ENCODE results near the gene ATP8B3. TPM values are rescaled to one million over a fixed set of nuclear protein-coding genes. Genes with fewer than 3 reads are reported as not detected.

Gene ATP8B3
- total and polyA plus RNA-seq, 9 of the 15 experiments (the other 6 are each of a cell fraction or from before 2014, with no cell fraction given) = 1.2 to 12.3 (median 3.8) TPM

DNA sequence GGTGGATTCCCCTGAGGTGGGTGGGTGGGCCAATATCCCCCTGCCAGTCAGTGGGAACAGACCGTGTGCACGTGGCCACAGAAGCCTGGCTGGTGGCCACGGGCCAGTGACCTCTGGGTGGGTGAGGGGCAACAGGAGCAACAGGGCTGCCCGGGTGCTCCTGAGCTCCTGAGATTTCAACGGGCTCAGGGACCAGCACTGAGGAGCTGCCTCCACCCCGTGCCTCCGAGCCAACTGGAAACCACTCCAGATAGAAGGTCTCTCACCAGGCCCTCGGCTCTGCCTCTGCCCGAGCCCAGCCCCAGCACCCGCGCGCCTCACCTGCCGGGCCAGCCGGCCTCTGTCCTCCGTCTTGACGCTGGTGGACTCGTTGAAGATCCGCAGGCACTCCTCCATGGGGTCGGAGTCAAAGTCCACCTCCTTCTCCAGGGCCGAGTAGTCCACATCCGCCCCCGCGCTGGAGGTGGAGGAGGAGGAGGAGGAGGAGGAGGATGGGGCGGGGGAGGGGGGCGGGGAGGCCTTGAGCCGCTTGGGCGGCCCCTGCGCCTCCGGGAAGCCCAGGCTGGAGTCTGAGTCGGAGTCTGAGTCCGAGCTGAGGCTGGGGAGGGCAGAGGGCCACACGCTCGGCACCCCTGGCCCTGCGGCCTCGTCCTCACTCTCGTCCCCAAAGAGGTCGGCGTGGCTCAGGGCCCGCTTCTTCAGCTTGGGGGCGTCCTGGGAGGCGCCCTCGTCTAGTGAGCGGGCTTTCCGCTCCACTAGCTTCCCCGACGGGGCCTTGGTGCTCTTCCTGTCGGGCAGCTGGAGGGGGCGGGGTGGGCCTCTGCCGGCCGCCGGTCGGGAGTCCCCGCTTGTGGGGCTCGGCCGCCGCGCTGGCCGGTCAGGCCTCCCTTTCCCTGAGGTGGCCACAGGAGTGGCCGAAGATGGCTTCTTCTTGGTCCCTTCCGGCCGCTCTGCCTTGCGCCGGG is 14.8 kb upstream of the ATP8B3 start (continued):
- TF ChIP-seq CREB1 (IDR thresholded peaks at IDR 0.05) (0 out of 2 replicates have a peak, but pooled peaks have one; percentile 11), CREB1 (CRISPR knock-in tag; IDR thresholded peaks at IDR 0.05) (no peak), ESRRA (IDR thresholded peaks at IDR 0.05; ENCODE audit: borderline replicate concordance, low read depth) (0 out of 2 replicates have a peak, but pooled peaks have one; percentile 13), MAZ (CRISPR knock-in tag; conservative IDR thresholded peaks at IDR 0.05 in 1 of 2, IDR thresholded peaks at IDR 0.05 in 1 of 2) (peak; percentile 24 to 30; a peak in 3 of 4 replicates), ETV5 (CRISPR knock-in tag; IDR thresholded peaks at IDR 0.05; ENCODE audit: low read depth) (0 out of 2 replicates have a peak, but pooled peaks have one; percentile 37), MTA1 (IDR thresholded peaks at IDR 0.05; ENCODE audit: borderline replicate concordance) (0 out of 2 replicates have a peak, but pooled peaks have one; percentile 2), ZNF217 (CRISPR knock-in tag; IDR thresholded peaks at IDR 0.05) (no peak), DLX4 (CRISPR knock-in tag; IDR thresholded peaks at IDR 0.05) (no peak), RBBP5 (IDR thresholded peaks at IDR 0.05; ENCODE audit: borderline replicate concordance, insufficient read depth, low read length, poor library complexity, severe bottlenecking) (peak; percentile 42), ZNF444 (CRISPR knock-in tag; IDR thresholded peaks at IDR 0.05) (no peak), PCBP1 (IDR thresholded peaks at IDR 0.05; ENCODE audit: low read depth, low read length, poor library complexity, severe bottlenecking) (peak; percentile 98), L3MBTL2 (IDR thresholded peaks at IDR 0.05) (peak; percentile 70), SMAD1 (IDR thresholded peaks at IDR 0.05; ENCODE audit: low read depth, low read length, partially characterized antibody) (no peak), HNRNPK (IDR thresholded peaks at IDR 0.05; ENCODE audit: low read depth, low read length, poor library complexity, severe bottlenecking) (peak; percentile 83), FOS (IDR thresholded peaks at IDR 0.05; ENCODE audit: extremely low read depth, insufficient read length) (no peak)
- TF ChIP-seq, protein P1, sequence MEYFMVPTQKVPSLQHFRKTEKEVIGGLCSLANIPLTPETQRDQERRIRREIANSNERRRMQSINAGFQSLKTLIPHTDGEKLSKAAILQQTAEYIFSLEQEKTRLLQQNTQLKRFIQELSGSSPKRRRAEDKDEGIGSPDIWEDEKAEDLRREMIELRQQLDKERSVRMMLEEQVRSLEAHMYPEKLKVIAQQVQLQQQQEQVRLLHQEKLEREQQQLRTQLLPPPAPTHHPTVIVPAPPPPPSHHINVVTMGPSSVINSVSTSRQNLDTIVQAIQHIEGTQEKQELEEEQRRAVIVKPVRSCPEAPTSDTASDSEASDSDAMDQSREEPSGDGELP (CRISPR knock-in tag; IDR thresholded peaks at IDR 0.05; ENCODE audit: borderline replicate concordance) = peak; percentile 65; the same call in 1 of the 2 replicates
- TF ChIP-seq, protein P2, sequence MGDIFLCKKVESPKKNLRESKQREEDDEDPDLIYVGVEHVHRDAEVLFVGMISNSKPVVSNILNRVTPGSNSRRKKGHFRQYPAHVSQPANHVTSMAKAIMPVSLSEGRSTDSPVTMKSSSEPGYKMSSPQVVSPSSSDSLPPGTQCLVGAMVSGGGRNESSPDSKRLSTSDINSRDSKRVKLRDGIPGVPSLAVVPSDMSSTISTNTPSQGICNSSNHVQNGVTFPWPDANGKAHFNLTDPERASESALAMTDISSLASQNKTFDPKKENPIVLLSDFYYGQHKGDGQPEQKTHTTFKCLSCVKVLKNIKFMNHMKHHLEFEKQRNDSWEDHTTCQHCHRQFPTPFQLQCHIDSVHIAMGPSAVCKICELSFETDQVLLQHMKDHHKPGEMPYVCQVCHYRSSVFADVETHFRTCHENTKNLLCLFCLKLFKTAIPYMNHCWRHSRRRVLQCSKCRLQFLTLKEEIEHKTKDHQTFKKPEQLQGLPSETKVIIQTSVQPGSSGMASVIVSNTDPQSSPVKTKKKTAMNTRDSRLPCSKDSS (IDR thresholded peaks at IDR 0.05; ENCODE audit: low read depth, partially characterized antibody) = no peak
- TF ChIP-seq, protein P3, sequence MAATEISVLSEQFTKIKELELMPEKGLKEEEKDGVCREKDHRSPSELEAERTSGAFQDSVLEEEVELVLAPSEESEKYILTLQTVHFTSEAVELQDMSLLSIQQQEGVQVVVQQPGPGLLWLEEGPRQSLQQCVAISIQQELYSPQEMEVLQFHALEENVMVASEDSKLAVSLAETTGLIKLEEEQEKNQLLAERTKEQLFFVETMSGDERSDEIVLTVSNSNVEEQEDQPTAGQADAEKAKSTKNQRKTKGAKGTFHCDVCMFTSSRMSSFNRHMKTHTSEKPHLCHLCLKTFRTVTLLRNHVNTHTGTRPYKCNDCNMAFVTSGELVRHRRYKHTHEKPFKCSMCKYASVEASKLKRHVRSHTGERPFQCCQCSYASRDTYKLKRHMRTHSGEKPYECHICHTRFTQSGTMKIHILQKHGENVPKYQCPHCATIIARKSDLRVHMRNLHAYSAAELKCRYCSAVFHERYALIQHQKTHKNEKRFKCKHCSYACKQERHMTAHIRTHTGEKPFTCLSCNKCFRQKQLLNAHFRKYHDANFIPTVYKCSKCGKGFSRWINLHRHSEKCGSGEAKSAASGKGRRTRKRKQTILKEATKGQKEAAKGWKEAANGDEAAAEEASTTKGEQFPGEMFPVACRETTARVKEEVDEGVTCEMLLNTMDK (IDR thresholded peaks at IDR 0.05; ENCODE audit: borderline replicate concordance, insufficient read depth, low read depth, low read length, poor library complexity, severe bottlenecking) = no peak
- TF ChIP-seq, protein P4, sequence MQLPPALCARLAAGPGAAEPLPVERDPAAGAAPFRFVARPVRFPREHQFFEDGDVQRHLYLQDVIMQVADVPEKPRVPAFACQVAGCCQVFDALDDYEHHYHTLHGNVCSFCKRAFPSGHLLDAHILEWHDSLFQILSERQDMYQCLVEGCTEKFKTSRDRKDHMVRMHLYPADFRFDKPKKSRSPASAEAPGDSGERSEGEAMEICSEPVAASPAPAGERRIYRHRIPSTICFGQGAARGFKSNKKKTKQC (CRISPR knock-in tag; IDR thresholded peaks at IDR 0.05) = no peak
